HG02840 (cell line): ENCODE data around the gene IL1RAPL1.

Source experiments
- ATAC-seq: cut with Tn5 transposase; IDR thresholded peaks from one replicate; pipeline ENCODE4 v1.9.1; 2021; ENCODE audit warnings: mild to moderate bottlenecking, moderate library complexity, moderate number of reproducible peaks; ENCODE audit not compliant: unreplicated experiment, low FRiP score

IL1RAPL1 gene

GRCh38 chrX:29826742-29827141 is 1239.5 kb downstream of the IL1RAPL1 start:
- ATAC-seq: no peak

- no peak for ATAC-seq
These were observed 1247.1 kb downstream of the IL1RAPL1 start for GRCh38 chrX:29834311-29834710.

- no peak for ATAC-seq
These were observed 1247.5 kb downstream of the IL1RAPL1 start for GRCh38 chrX:29834764-29835163.

- no peak for ATAC-seq
These were observed 1254.5 kb downstream of the IL1RAPL1 start for GRCh38 chrX:29841750-29842149.

GRCh38 chrX:29842552-29842951 is 1255.3 kb downstream of the IL1RAPL1 start:
- ATAC-seq: no peak

- no peak for ATAC-seq
These were observed 1264.8 kb downstream of the IL1RAPL1 start for GRCh38 chrX:29851857-29852605.

- ATAC-seq: no peak
These were observed 1265.5 kb downstream of the IL1RAPL1 start for GRCh38 chrX:29852767-29853166.

GRCh38 chrX:29858714-29859113 is 1271.5 kb downstream of the IL1RAPL1 start:
- no peak for ATAC-seq

- ATAC-seq: no peak
These were observed 1275.0 kb downstream of the IL1RAPL1 start for GRCh38 chrX:29862126-29862677.

- ATAC-seq: no peak
These were observed 1280.7 kb downstream of the IL1RAPL1 start for GRCh38 chrX:29867971-29868370.

GRCh38 chrX:29869837-29870236 is 1282.6 kb downstream of the IL1RAPL1 start:
- ATAC-seq: no peak

GRCh38 chrX:29870608-29871007 is 1283.4 kb downstream of the IL1RAPL1 start:
- no peak for ATAC-seq

GRCh38 chrX:29872831-29873230 is 1285.6 kb downstream of the IL1RAPL1 start:
- no peak for ATAC-seq

GRCh38 chrX:29876733-29877132 is 1289.5 kb downstream of the IL1RAPL1 start:
- ATAC-seq: no peak

- ATAC-seq: no peak
These were observed 1293.7 kb downstream of the IL1RAPL1 start for GRCh38 chrX:29880977-29881376.

GRCh38 chrX:29890004-29890403 is 1302.8 kb downstream of the IL1RAPL1 start:
- no peak for ATAC-seq

- no peak for ATAC-seq
These were observed 1303.5 kb downstream of the IL1RAPL1 start for GRCh38 chrX:29890646-29891200.

- ATAC-seq: no peak
These were observed 1314.8 kb downstream of the IL1RAPL1 start for GRCh38 chrX:29902004-29902403.

GRCh38 chrX:29903360-29903759 is 1316.1 kb downstream of the IL1RAPL1 start:
- no peak for ATAC-seq

- no peak for ATAC-seq
These were observed 1324.4 kb downstream of the IL1RAPL1 start for GRCh38 chrX:29911673-29912072.

- no peak for ATAC-seq
These were observed 1326.4 kb downstream of the IL1RAPL1 start for GRCh38 chrX:29913647-29914046.

- ATAC-seq: no peak
These were observed 1335.4 kb downstream of the IL1RAPL1 start for GRCh38 chrX:29922607-29923006.
